Endothelial cell of umbilical vein (primary cell): Measurements from ENCODE around the gene MYO1E. TPM values are rescaled to one million over a fixed set of nuclear protein-coding genes. Genes with fewer than 3 reads are reported as not detected.

Experiments used
- BruUV-seq: library from RNA; stranded (reverse); fragments of 400-500 nt; replicated peaks from 2 replicates; lab custom pipeline; 2021; lab: Mats Ljungman, UMichigan
- CTCF ChIA-PET: fragments of 300-600, 350-600 bp; sonication (Branson Sonifier 250); formaldehyde crosslinking; loops from one replicate; lab custom pipeline; 2021; ENCODE audit warnings: antibody characterized with exemption, inconsistent platforms; lab: Charles Lee
- POLR2A ChIA-PET: fragments of 300-600, 350-600 bp; sonication (Branson Sonifier 250); formaldehyde crosslinking; loops from one replicate; lab custom pipeline; 2021; ENCODE audit warnings: antibody characterized with exemption, inconsistent platforms; lab: Charles Lee
- DNase-seq: peaks from one replicate; pipeline ENCODE4 v3.0.0-alpha.2; 2011; ENCODE audit warnings: low read depth, low spot score
- FAIRE-seq: peaks from 2 replicates; lab custom pipeline; 2011; peaks lifted over from hg19 to GRCh38; lab: Jason Lieb, UNC
- H2AFZ ChIP-seq: 2 replicates; pipeline ENCODE4 v1.6.0; 2012; ENCODE audit warnings: low read depth, low read length, control low read depth, inconsistent platforms
- H3K27ac ChIP-seq: 2 replicates; pipeline ENCODE4 v1.5.1; 2011; ENCODE audit warnings: low read depth, mild to moderate bottlenecking, control low read depth, low read length, moderate library complexity; ENCODE audit not compliant: insufficient read depth
- H3K27me3 ChIP-seq, 2 experiments: 2 replicates each; pipeline versions ENCODE4 v1.6.0 to v1.6.1; 2011; ENCODE audit warnings: low read length in 2 of 2, mixed read lengths in 1 of 2; ENCODE audit not compliant: control insufficient read depth in 2 of 2, insufficient read depth in 2 of 2
- H3K36me3 ChIP-seq, 2 experiments: 2 replicates in 1 of 2; 3 replicates in 1 of 2; pipeline ENCODE4 v1.5.1; 2011; ENCODE audit warnings: low read length in 2 of 2, mild to moderate bottlenecking in 1 of 2, moderate library complexity in 1 of 2; ENCODE audit not compliant: control insufficient read depth in 2 of 2, insufficient read depth in 2 of 2; ENCODE audit errors: extremely low read depth in 1 of 2
- H3K4me1 ChIP-seq: 3 replicates; pipeline ENCODE4 v1.5.1; 2011; ENCODE audit warnings: mild to moderate bottlenecking, low read length; ENCODE audit not compliant: control insufficient read depth, insufficient read depth; ENCODE audit errors: extremely low read depth
- H3K4me2 ChIP-seq: 2 replicates; pipeline ENCODE4 v1.6.1; 2011; ENCODE audit warnings: low read length, control low read depth, mixed read lengths; ENCODE audit not compliant: insufficient read depth
- H3K4me3 ChIP-seq, 3 experiments: fragments of 200-600 bp in 1 of 3; sonication (generic), shearing (Covaris generic) in 1 of 3; replicated peaks in 1 of 3; 2 replicates each; pipeline ENCODE4 v1.5.1; 2011 to 2016; ENCODE audit warnings: control low read depth in 3 of 3, low read length in 3 of 3, mild to moderate bottlenecking in 2 of 3, inconsistent platforms in 1 of 3, low read depth in 1 of 3, moderate library complexity in 1 of 3; ENCODE audit not compliant: insufficient read depth in 1 of 3
- H3K79me2 ChIP-seq: 2 replicates; pipeline ENCODE4 v1.6.0; 2012; ENCODE audit warnings: low read length, inconsistent platforms; ENCODE audit not compliant: control insufficient read depth, insufficient read depth
- H3K9ac ChIP-seq: replicated peaks from 2 replicates; pipeline ENCODE3; 2011; ENCODE audit warnings: low read length, control low read depth; ENCODE audit not compliant: insufficient read depth; ENCODE audit errors: extremely low read depth
- H3K9me1 ChIP-seq: replicated peaks from 3 replicates; pipeline ENCODE4 v1.6.0; 2011; ENCODE audit warnings: mild to moderate bottlenecking, low read length; ENCODE audit not compliant: control insufficient read depth, insufficient read depth; ENCODE audit errors: extremely low read depth
- H3K9me3 ChIP-seq: replicated peaks from 2 replicates; pipeline ENCODE4 v1.5.1; 2012; ENCODE audit warnings: low read length, inconsistent platforms; ENCODE audit not compliant: control insufficient read depth, insufficient read depth
- H4K20me1 ChIP-seq: replicated peaks from 2 replicates; pipeline ENCODE3; 2011; ENCODE audit warnings: mild to moderate bottlenecking, low read length; ENCODE audit not compliant: control insufficient read depth, insufficient read depth; ENCODE audit errors: extremely low read depth
- CTCF ChIP-seq, 2 donors: IDR thresholded peaks; 1 replicate in 1 of 2; 2 replicates in 1 of 2; pipeline ENCODE4 v1.5.1; 2011; ENCODE audit warnings: low read length in 2 of 2, mild to moderate bottlenecking in 2 of 2, moderate library complexity in 2 of 2, control low read depth in 1 of 2, inconsistent platforms in 1 of 2, low read depth in 1 of 2; ENCODE audit not compliant: insufficient read depth in 1 of 2; ENCODE audit errors: extremely low read depth in 1 of 2
- EZH2 ChIP-seq: IDR thresholded peaks from 2 replicates; pipeline ENCODE4 v1.6.1; 2012; ENCODE audit warnings: borderline replicate concordance, low read depth, mild to moderate bottlenecking, moderate library complexity, low read length, inconsistent platforms; ENCODE audit not compliant: severe bottlenecking
- FOS ChIP-seq: IDR thresholded peaks from 2 replicates; pipeline ENCODE4 v1.6.1; 2011; ENCODE audit warnings: mild to moderate bottlenecking, low read length, moderate library complexity, borderline replicate concordance; ENCODE audit not compliant: insufficient read depth
- GATA2 ChIP-seq: IDR thresholded peaks from 2 replicates; pipeline ENCODE4 v1.7.0; 2011; ENCODE audit warnings: low read depth, mild to moderate bottlenecking, moderate library complexity, mixed read lengths, low read length; ENCODE audit not compliant: insufficient read length, insufficient read depth
- JUN ChIP-seq: IDR thresholded peaks from 2 replicates; pipeline ENCODE4 v1.6.1; 2011; ENCODE audit warnings: borderline replicate concordance, low read depth; ENCODE audit not compliant: insufficient read length, insufficient read depth
- MAX ChIP-seq: IDR thresholded peaks from 2 replicates; pipeline ENCODE4 v1.6.1; 2011; ENCODE audit not compliant: insufficient read depth, insufficient read length
- MYC ChIP-seq: IDR thresholded peaks from one replicate; pipeline ENCODE4 v1.6.1; 2011; ENCODE audit warnings: mild to moderate bottlenecking, low read depth, low read length
- POLR2A ChIP-seq: IDR thresholded peaks from 2 replicates; pipeline ENCODE4 v1.6.1; 2012; ENCODE audit warnings: low read depth, mild to moderate bottlenecking, control low read depth, low read length
- POLR2AphosphoS5 ChIP-seq: IDR thresholded peaks from 2 replicates; pipeline ENCODE4 v1.6.1; 2012; ENCODE audit warnings: low read depth, mild to moderate bottlenecking, control low read depth, low read length, moderate library complexity; ENCODE audit not compliant: insufficient read depth
- dilution Hi-C: fragments of 300-500 bp; cut with MboI; formaldehyde crosslinking; loops from one replicate; pipeline ENCODE4 v1.15.0; 2019; ENCODE audit warnings: low sequenced_read_pairs; ENCODE audit not compliant: extremely low pct_ligation_motif_present
- intact Hi-C: fragments of 100-400 bp; cut with micrococcal nuclease; formaldehyde crosslinking; loops from one replicate; pipeline ENCODE4 v1.10.0; 2022
- polyA plus RNA-seq, 4 experiments: library from polyadenylated mRNA; depleted of rRNA in 3 of 4; stranded (reverse) in 3 of 4; unstranded in 1 of 4; fragments of >200 nt; gene quantifications; 2 replicates each; pipeline versions ENCODE4 v1.2.1 to v1.2.3, GENCODE V29; 2011 to 2012; ENCODE audit warnings: missing spikeins in 1 of 4
- total RNA-seq: library from RNA; stranded (reverse); gene quantifications from 2 replicates; pipeline ENCODE4 v1.2.3, GENCODE V29; 2021

MYO1E gene
- total and polyA plus RNA-seq, 2 donors (not counting 3 experiments of a cell fraction or from before 2014, with no cell fraction given) = 31.6 to 218 TPM

GRCh38 chr15:59303136-59303535 is 69.5 kb downstream of the MYO1E start:
- no peaks in the 10 kb centered on the region for H3K9me1 ChIP-seq
- no peak overlapping the region for H3K4me2 ChIP-seq
- intact Hi-C loops = no loop called here
- BruUV-seq = no TSS peak
- H2AFZ ChIP-seq = no peak overlapping the region
- ChIA-PET CTCF (no interaction called here), POLR2A (no interaction called here)
- peaks cover 59% of the 10 kb centered on the region for H3K4me1 ChIP-seq
- FAIRE-seq (no peak), DNase-seq (no peak)
- H4K20me1 ChIP-seq = no peaks in the 10 kb centered on the region
- H3K27ac ChIP-seq = no peak overlapping the region
- H3K9me3 ChIP-seq = no peaks in the 10 kb centered on the region
- no peak for TF ChIP-seq JUN
- TF ChIP-seq GATA2 = no peak
- no peak for TF ChIP-seq CTCF (IDR thresholded peaks at IDR 0.05; ENCODE audit: extremely low read depth in 1 of 2, insufficient read depth in 1 of 2, low read depth in 1 of 2, low read length in 2 of 2)
- no peak for TF ChIP-seq MYC
- TF ChIP-seq POLR2A = no peak
- TF ChIP-seq POLR2AphosphoS5 = no peak
- no peak for TF ChIP-seq MAX
- TF ChIP-seq EZH2 = no peak
- no peak for TF ChIP-seq FOS
- no peak overlapping the region for H3K9ac ChIP-seq
- no peak overlapping the region for H3K4me3 ChIP-seq
- dilution Hi-C loops = no loop called here
- no peaks in the 10 kb centered on the region for H3K27me3 ChIP-seq
- no peaks in the 10 kb centered on the region for H3K36me3 ChIP-seq
- H3K79me2 ChIP-seq = peaks cover 64% of the 10 kb centered on the region
